HEK293 (cell line): ENCODE data around the gene ELANE.

Experiments used
- CTCF ChIP-seq: fragments of 450-650 bp; formaldehyde crosslinking; IDR thresholded peaks from 2 replicates; pipeline ENCODE4 v1.5.1; 2016; ENCODE audit warnings: missing biosample characterization, missing genetic modification characterization
- KLF1 ChIP-seq: fragments of 450-650 bp; formaldehyde crosslinking; IDR thresholded peaks from 2 replicates; pipeline ENCODE4 v1.5.1; 2016; ENCODE audit warnings: missing biosample characterization, missing genetic modification characterization
- KLF7 ChIP-seq: fragments of 450-650 bp; formaldehyde crosslinking; IDR thresholded peaks from 2 replicates; pipeline ENCODE4 v1.5.1; 2016; ENCODE audit warnings: missing biosample characterization, missing genetic modification characterization, borderline replicate concordance
- REST ChIP-seq: fragments of 450-650 bp; formaldehyde crosslinking; IDR thresholded peaks from 2 replicates; pipeline ENCODE4 v1.5.1; 2016; ENCODE audit warnings: missing biosample characterization, missing genetic modification characterization
- SP2 ChIP-seq: fragments of 450-650 bp; formaldehyde crosslinking; IDR thresholded peaks from 2 replicates; pipeline ENCODE4 v1.5.1; 2016; ENCODE audit warnings: missing biosample characterization, missing genetic modification characterization
- YY1 ChIP-seq: fragments of 450-650 bp; formaldehyde crosslinking; IDR thresholded peaks from 2 replicates; pipeline ENCODE4 v1.5.1; 2018; ENCODE audit warnings: missing biosample characterization, missing genetic modification characterization
- ZBTB48 ChIP-seq: fragments of 450-650 bp; formaldehyde crosslinking; IDR thresholded peaks from 2 replicates; pipeline ENCODE4 v1.5.1; 2016; ENCODE audit warnings: missing biosample characterization, missing genetic modification characterization
- ZFP3 ChIP-seq: fragments of 450-650 bp; formaldehyde crosslinking; IDR thresholded peaks from 2 replicates; pipeline ENCODE4 v1.5.1; 2016; ENCODE audit warnings: low read depth, missing biosample characterization, missing genetic modification characterization
- ZNF274 ChIP-seq, 2 experiments: fragments of 200-500 bp in 1 of 2; fragments of 450-650 bp in 1 of 2; sonication (Bioruptor generic) in 1 of 2; formaldehyde crosslinking in 1 of 2; IDR thresholded peaks; 2 replicates each; pipeline versions ENCODE4 v1.5.1 to v1.6.1; 2014 to 2016; ENCODE audit warnings: borderline replicate concordance in 1 of 2, inconsistent platforms in 1 of 2, low read length in 1 of 2, missing biosample characterization in 1 of 2, missing genetic modification characterization in 1 of 2
- ZNF513 ChIP-seq: fragments of 450-650 bp; IDR thresholded peaks from 2 replicates; pipeline ENCODE4 v1.5.1; 2018; ENCODE audit warnings: missing biosample characterization, missing genetic modification characterization
- ZNF768 ChIP-seq: fragments of 450-650 bp; formaldehyde crosslinking; IDR thresholded peaks from 2 replicates; pipeline ENCODE4 v1.5.1; 2018; ENCODE audit warnings: missing biosample characterization, mild to moderate bottlenecking, missing genetic modification characterization
- ZNF776 ChIP-seq: fragments of 450-650 bp; formaldehyde crosslinking; IDR thresholded peaks from 2 replicates; pipeline ENCODE4 v1.5.0; 2017; ENCODE audit warnings: missing biosample characterization, missing genetic modification characterization, borderline replicate concordance
- ZNF843 ChIP-seq: fragments of 450-650 bp; formaldehyde crosslinking; IDR thresholded peaks from 2 replicates; pipeline ENCODE4 v1.5.1; 2016; ENCODE audit warnings: missing biosample characterization, missing genetic modification characterization

DNA sequence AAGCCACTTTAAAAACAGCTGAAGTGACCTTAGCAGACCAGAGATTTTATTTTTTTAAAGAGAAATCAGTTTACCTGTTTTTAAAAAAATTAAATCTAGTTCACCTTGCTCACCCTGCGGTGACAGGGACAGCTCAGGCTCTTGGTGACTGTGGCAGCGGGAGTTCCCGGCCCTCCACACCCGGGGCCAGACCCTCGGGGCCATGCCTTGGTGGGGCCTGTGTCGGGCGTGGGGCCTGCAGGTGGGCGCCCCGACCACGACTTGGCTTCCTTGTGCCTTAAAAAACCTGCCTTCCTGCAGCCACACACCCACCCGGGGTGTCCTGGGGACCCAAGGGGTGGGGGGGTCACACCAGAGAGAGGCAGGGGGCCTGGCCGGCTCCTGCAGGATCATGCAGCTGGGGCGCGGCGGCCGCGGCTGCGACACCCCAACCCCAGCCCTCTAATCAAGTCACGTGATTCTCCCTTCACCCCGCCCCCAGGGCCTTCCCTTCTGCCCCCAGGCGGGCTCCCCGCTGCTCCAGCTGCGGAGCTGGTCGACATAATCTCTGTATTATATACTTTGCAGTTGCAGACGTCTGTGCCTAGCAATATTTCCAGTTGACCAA lies 41.1 kb upstream of the ELANE start:
- no peak for TF ChIP-seq YY1
- no peak for TF ChIP-seq KLF7 (tag by site-specific recombination)
- TF ChIP-seq SP2 = no peak
- TF ChIP-seq CTCF (tag by site-specific recombination) = no peak
- TF ChIP-seq ZBTB48 (tag by site-specific recombination) = no peak
- TF ChIP-seq KLF1 (tag by site-specific recombination) = no peak
- TF ChIP-seq ZNF513 (tag by site-specific recombination) = no peak
- no peak for TF ChIP-seq ZNF843
- TF ChIP-seq ZFP3 (tag by site-specific recombination) = no peak
- TF ChIP-seq ZNF776 (tag by site-specific recombination) = no peak
- TF ChIP-seq ZNF274 (IDR thresholded peaks at IDR 0.05; ENCODE audit: low read length) = no peak
- TF ChIP-seq ZNF274 (tag by site-specific recombination; IDR thresholded peaks at IDR 0.05; ENCODE audit: borderline replicate concordance) = no peak
- TF ChIP-seq ZNF768 = no peak
- no peak for TF ChIP-seq REST
